ENCODE measurements around the gene TBC1D19. TPM values are rescaled to one million over a fixed set of nuclear protein-coding genes. Genes with fewer than 3 reads are reported as not detected.

Gene TBC1D19
- total RNA-seq, 4 donors from 2014 or later, result 6.5 to 7.0 (median 6.8) TPM

- Histone ChIP-seq H3K4me1 (no peaks in the 10 kb centered on the region), H3K27ac (no peak overlapping the region), H3K36me3 (no peaks in the 10 kb centered on the region), H3K9me3 (no peaks in the 10 kb centered on the region), H3K4me3 (no peak overlapping the region), H3K27me3 (no peaks in the 10 kb centered on the region)
- ATAC-seq (no peak), DNase-seq (no peak)
- TF ChIP-seq CTCF (IDR thresholded peaks at IDR 0.05 in 4 of 5, conservative IDR thresholded peaks at IDR 0.05 in 1 of 5), result no peak
- no peak for TF ChIP-seq POLR2A (IDR thresholded peaks at IDR 0.05)
- in situ Hi-C loops (cut with MboI; ENCODE audit: low sequenced_read_pairs in 4 of 4), result loop anchor here in 2 of 4 donors (25.0 kb wide), 1 partner anchor 238 kb away; no protein-coding TSS in a partner anchor
- intact Hi-C loops (cut with DNase I; ENCODE audit: low total_unique reads), result no loop called here
These were observed 116.2 kb downstream of the TBC1D19 start for GRCh38 chr4:26700110-26700509.

DNA sequence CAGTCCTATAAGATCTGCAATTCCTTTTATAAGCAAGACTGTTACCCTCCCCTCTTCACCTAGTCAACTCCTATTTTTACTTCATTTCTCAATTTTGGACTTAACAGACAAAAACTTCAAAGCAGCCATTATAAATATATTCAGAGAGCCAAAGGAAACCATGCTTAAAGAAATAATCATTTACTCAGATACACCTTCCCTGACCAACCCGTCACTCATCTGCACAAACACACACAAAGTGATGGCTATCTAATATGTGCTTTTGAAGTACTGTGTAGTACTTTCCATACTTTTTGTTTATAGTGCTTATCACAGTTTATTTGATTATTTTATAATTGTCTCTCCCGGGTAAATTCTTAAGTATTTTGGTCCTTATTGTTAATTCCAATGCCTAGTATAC lies 117.2 kb downstream of the TBC1D19 start:
- DNase-seq (no peak), ATAC-seq (no peak)
- H3K4me1 ChIP-seq, result no peaks in the 10 kb centered on the region
- no peaks in the 10 kb centered on the region for H3K27me3 ChIP-seq
- H3K4me3 ChIP-seq, result no peak overlapping the region
- H3K36me3 ChIP-seq, result no peaks in the 10 kb centered on the region
- no peak for TF ChIP-seq CTCF (IDR thresholded peaks at IDR 0.05 in 4 of 5, conservative IDR thresholded peaks at IDR 0.05 in 1 of 5)
- no peak for TF ChIP-seq POLR2A (IDR thresholded peaks at IDR 0.05)
- H3K9me3 ChIP-seq, result no peaks in the 10 kb centered on the region
- intact Hi-C loops (cut with DNase I; ENCODE audit: low total_unique reads), result no loop called here
- in situ Hi-C loops (cut with MboI; ENCODE audit: low sequenced_read_pairs in 4 of 4), result loop anchor here in 2 of 4 donors (25.0 kb wide), 1 partner anchor 239 kb away; no protein-coding TSS in a partner anchor
- no peak overlapping the region for H3K27ac ChIP-seq

- in situ Hi-C loops (cut with MboI; ENCODE audit: low sequenced_read_pairs in 4 of 4) (loop anchor here in 2 of 4 donors (25.0 kb wide), 1 partner anchor 240 kb away; no protein-coding TSS in a partner anchor), intact Hi-C loops (cut with DNase I; ENCODE audit: low total_unique reads) (no loop called here)
These were observed 117.9 kb downstream of the TBC1D19 start for GRCh38 chr4:26701786-26702227.

GRCh38 chr4:26707342-26707741 lies 123.5 kb downstream of the TBC1D19 start:
- no peak overlapping the region for H3K4me3 ChIP-seq
- H3K9me3 ChIP-seq, result no peaks in the 10 kb centered on the region
- intact Hi-C loops (cut with DNase I; ENCODE audit: low total_unique reads) (no loop called here), in situ Hi-C loops (cut with MboI; ENCODE audit: low sequenced_read_pairs in 4 of 4) (loop anchor here in 2 of 4 donors (25.0 kb wide), 1 partner anchor 245 kb away; no protein-coding TSS in a partner anchor)
- no peaks in the 10 kb centered on the region for H3K27me3 ChIP-seq
- no peak for ATAC-seq
- no peaks in the 10 kb centered on the region for H3K36me3 ChIP-seq
- no peak overlapping the region for H3K27ac ChIP-seq
- H3K4me1 ChIP-seq, result no peaks in the 10 kb centered on the region
- no peak for TF ChIP-seq POLR2A (IDR thresholded peaks at IDR 0.05)
- no peak for TF ChIP-seq CTCF (IDR thresholded peaks at IDR 0.05 in 4 of 5, conservative IDR thresholded peaks at IDR 0.05 in 1 of 5)
- DNase-seq, result no peak

More at GRCh38 chr4:26701786-26702227, 117.9 kb downstream of the TBC1D19 start:
- no peak for ATAC-seq
- Histone ChIP-seq H3K4me1 (no peaks in the 10 kb centered on the region), H3K9me3 (no peaks in the 10 kb centered on the region), H3K27ac (no peak overlapping the region), H3K36me3 (no peaks in the 10 kb centered on the region), H3K27me3 (no peaks in the 10 kb centered on the region), H3K4me3 (no peak overlapping the region)
- DNase-seq, result no peak
- TF ChIP-seq CTCF (IDR thresholded peaks at IDR 0.05 in 4 of 5, conservative IDR thresholded peaks at IDR 0.05 in 1 of 5) (no peak), POLR2A (IDR thresholded peaks at IDR 0.05) (no peak)

GRCh38 chr4:26709246-26709645 lies 125.4 kb downstream of the TBC1D19 start:
- in situ Hi-C loops (cut with MboI; ENCODE audit: low sequenced_read_pairs in 4 of 4), result loop anchor here in 2 of 4 donors (25.0 kb wide), 1 partner anchor 247 kb away; no protein-coding TSS in a partner anchor

More at GRCh38 chr4:26709246-26709645, 125.4 kb downstream of the TBC1D19 start:
- DNase-seq (no peak), ATAC-seq (no peak)
- intact Hi-C loops (cut with DNase I; ENCODE audit: low total_unique reads), result no loop called here
- Histone ChIP-seq H3K4me3 (no peak overlapping the region), H3K27me3 (no peaks in the 10 kb centered on the region), H3K36me3 (no peaks in the 10 kb centered on the region), H3K27ac (no peak overlapping the region), H3K9me3 (no peaks in the 10 kb centered on the region), H3K4me1 (no peaks in the 10 kb centered on the region)
- no peak for TF ChIP-seq POLR2A (IDR thresholded peaks at IDR 0.05)
- TF ChIP-seq CTCF (IDR thresholded peaks at IDR 0.05 in 4 of 5, conservative IDR thresholded peaks at IDR 0.05 in 1 of 5), result no peak
